Panc1 (cell line): ENCODE results near the gene PLA1A. TPM values are rescaled to one million over a fixed set of nuclear protein-coding genes. Genes with fewer than 3 reads are reported as not detected.

Source experiments
- ATAC-seq: fragments of 200-7000 bp; cut with Tn5 transposase; 2 replicates; pipeline ENCODE4 v1.9.1; 2020; ENCODE audit warnings: mild to moderate bottlenecking, moderate library complexity
- BruUV-seq: library from RNA; stranded (reverse); fragments of 400-500 nt; replicated peaks from 2 replicates; lab custom pipeline; 2021; lab: Mats Ljungman, UMichigan
- CTCF ChIA-PET: fragments of 300-600 bp; sonication (Branson Sonifier 250); formaldehyde crosslinking; loops from one replicate; lab custom pipeline; 2022; ENCODE audit warnings: antibody characterized with exemption; lab: Charles Lee
- POLR2A ChIA-PET: fragments of 300-600 bp; sonication (Branson Sonifier 250); formaldehyde crosslinking; loops from one replicate; lab custom pipeline; 2022; ENCODE audit warnings: antibody characterized with exemption; lab: Charles Lee
- DNase-seq: peaks from one replicate; pipeline ENCODE4 v3.0.0-alpha.2; 2010; ENCODE audit warnings: low read depth, low spot score
- H3K27ac ChIP-seq: 2 replicates; pipeline ENCODE4 v1.5.1; 2011; ENCODE audit warnings: mild to moderate bottlenecking, low read length, inconsistent platforms
- H3K27me3 ChIP-seq: fragments of 200-500 bp; sonication (Bioruptor generic); 2 replicates; pipeline ENCODE4 v1.6.0; 2014; ENCODE audit warnings: low read length, inconsistent platforms; ENCODE audit not compliant: control insufficient read depth, insufficient read depth
- H3K36me3 ChIP-seq: fragments of 200-500 bp; sonication (Bioruptor generic); 2 replicates; pipeline ENCODE4 v1.5.1; 2014; ENCODE audit warnings: inconsistent platforms, mild to moderate bottlenecking, low read length, moderate library complexity; ENCODE audit not compliant: control insufficient read depth, insufficient read depth
- H3K4me1 ChIP-seq: 2 replicates; pipeline ENCODE4 v1.5.1; 2011; ENCODE audit warnings: inconsistent platforms, mild to moderate bottlenecking, low read length, moderate library complexity; ENCODE audit not compliant: control insufficient read depth, insufficient read depth
- H3K4me3 ChIP-seq, 2 experiments: 2 replicates each; pipeline ENCODE4 v1.5.1; 2011 to 2012; ENCODE audit warnings: low read depth in 2 of 2, low read length in 2 of 2, mild to moderate bottlenecking in 2 of 2, inconsistent platforms in 1 of 2, moderate library complexity in 1 of 2
- H3K9me3 ChIP-seq: fragments of 200-500 bp; sonication (Bioruptor generic); 2 replicates; pipeline ENCODE4 v1.5.1; 2014; ENCODE audit warnings: low read depth, mild to moderate bottlenecking, inconsistent platforms, low read length, moderate library complexity; ENCODE audit not compliant: control insufficient read depth, insufficient read depth
- POLR2AphosphoS5 ChIP-seq: IDR thresholded peaks from 2 replicates; pipeline ENCODE4 v1.6.1; 2012; ENCODE audit warnings: mild to moderate bottlenecking, low read depth, low read length, moderate library complexity
- SIN3A ChIP-seq: IDR thresholded peaks from 2 replicates; pipeline ENCODE4 v1.6.1; 2012; ENCODE audit warnings: low read depth, mild to moderate bottlenecking, low read length, moderate library complexity, borderline replicate concordance; ENCODE audit not compliant: insufficient read depth
- TCF7L2 ChIP-seq: IDR thresholded peaks from 2 replicates; pipeline ENCODE4 v1.6.1; 2011; ENCODE audit warnings: mild to moderate bottlenecking, low read depth, low read length, inconsistent platforms
- in situ Hi-C: cut with HindIII; loops from 2 replicates; pipeline ENCODE4 v1.10.0; 2016; ENCODE audit warnings: low sequenced_read_pairs, low pct_unique_long_range_greater_than_20kb
- intact Hi-C: fragments of 100-400 bp; cut with micrococcal nuclease; formaldehyde crosslinking; loops from one replicate; pipeline ENCODE4 v1.10.0; 2022; ENCODE audit not compliant: unreplicated experiment
- total RNA-seq: library from RNA; stranded (reverse); gene quantifications from one replicate; pipeline ENCODE4 v1.2.1, GENCODE V29; 2021; ENCODE audit not compliant: unreplicated experiment
- TF ChIP-seq, protein P1 (sequence below), 2 experiments: IDR thresholded peaks; 2 replicates each; pipeline ENCODE4 v1.6.1; 2011 to 2012; ENCODE audit warnings: low read depth in 2 of 2, control low read depth in 1 of 2, low read length in 1 of 2, mild to moderate bottlenecking in 1 of 2, moderate library complexity in 1 of 2; ENCODE audit not compliant: insufficient read depth in 1 of 2
- TF ChIP-seq, protein P2 (sequence below): fragments of 450-650 bp; IDR thresholded peaks from 2 replicates; pipeline ENCODE4 v1.5.1; 2017; ENCODE audit warnings: mild to moderate bottlenecking

Gene PLA1A
- total RNA-seq, 1 experiment from 2014 or later: not detected

DNA sequence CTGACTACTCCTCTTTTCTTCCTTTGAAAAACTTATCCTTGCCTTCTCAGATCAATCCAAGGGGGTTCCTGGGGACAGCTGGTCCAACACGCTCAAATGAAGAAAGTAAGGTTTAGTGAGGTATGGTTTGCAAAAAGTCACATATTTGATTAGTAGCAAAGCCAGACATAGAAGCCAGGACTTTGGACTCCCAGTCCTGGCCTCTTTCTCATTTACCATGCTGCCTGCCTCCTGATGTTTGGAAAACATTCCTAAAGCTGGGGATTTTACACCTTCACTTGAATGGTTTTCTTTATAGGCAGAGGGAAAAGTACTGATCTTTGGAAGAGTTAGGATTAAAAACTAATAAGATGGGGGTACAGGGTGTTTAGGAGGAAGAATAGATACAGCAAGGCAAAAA is 48.1 kb downstream of the PLA1A start:
- in situ Hi-C loops (no loop called here), intact Hi-C loops (no loop called here)
- ATAC-seq (no peak), DNase-seq (no peak)
- peaks cover 8% of the 10 kb centered on the region; the same call in 1 of the 2 replicates for H3K27me3 ChIP-seq
- TF ChIP-seq SIN3A: no peak
- no peak for TF ChIP-seq POLR2AphosphoS5
- TF ChIP-seq TCF7L2: no peak
- TF ChIP-seq, protein P1, sequence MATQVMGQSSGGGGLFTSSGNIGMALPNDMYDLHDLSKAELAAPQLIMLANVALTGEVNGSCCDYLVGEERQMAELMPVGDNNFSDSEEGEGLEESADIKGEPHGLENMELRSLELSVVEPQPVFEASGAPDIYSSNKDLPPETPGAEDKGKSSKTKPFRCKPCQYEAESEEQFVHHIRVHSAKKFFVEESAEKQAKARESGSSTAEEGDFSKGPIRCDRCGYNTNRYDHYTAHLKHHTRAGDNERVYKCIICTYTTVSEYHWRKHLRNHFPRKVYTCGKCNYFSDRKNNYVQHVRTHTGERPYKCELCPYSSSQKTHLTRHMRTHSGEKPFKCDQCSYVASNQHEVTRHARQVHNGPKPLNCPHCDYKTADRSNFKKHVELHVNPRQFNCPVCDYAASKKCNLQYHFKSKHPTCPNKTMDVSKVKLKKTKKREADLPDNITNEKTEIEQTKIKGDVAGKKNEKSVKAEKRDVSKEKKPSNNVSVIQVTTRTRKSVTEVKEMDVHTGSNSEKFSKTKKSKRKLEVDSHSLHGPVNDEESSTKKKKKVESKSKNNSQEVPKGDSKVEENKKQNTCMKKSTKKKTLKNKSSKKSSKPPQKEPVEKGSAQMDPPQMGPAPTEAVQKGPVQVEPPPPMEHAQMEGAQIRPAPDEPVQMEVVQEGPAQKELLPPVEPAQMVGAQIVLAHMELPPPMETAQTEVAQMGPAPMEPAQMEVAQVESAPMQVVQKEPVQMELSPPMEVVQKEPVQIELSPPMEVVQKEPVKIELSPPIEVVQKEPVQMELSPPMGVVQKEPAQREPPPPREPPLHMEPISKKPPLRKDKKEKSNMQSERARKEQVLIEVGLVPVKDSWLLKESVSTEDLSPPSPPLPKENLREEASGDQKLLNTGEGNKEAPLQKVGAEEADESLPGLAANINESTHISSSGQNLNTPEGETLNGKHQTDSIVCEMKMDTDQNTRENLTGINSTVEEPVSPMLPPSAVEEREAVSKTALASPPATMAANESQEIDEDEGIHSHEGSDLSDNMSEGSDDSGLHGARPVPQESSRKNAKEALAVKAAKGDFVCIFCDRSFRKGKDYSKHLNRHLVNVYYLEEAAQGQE (IDR thresholded peaks at IDR 0.05; ENCODE audit: insufficient read depth in 1 of 2, low read depth in 2 of 2, low read length in 1 of 2): no peak
- TF ChIP-seq, protein P2, sequence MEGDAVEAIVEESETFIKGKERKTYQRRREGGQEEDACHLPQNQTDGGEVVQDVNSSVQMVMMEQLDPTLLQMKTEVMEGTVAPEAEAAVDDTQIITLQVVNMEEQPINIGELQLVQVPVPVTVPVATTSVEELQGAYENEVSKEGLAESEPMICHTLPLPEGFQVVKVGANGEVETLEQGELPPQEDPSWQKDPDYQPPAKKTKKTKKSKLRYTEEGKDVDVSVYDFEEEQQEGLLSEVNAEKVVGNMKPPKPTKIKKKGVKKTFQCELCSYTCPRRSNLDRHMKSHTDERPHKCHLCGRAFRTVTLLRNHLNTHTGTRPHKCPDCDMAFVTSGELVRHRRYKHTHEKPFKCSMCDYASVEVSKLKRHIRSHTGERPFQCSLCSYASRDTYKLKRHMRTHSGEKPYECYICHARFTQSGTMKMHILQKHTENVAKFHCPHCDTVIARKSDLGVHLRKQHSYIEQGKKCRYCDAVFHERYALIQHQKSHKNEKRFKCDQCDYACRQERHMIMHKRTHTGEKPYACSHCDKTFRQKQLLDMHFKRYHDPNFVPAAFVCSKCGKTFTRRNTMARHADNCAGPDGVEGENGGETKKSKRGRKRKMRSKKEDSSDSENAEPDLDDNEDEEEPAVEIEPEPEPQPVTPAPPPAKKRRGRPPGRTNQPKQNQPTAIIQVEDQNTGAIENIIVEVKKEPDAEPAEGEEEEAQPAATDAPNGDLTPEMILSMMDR: no peak
- H3K4me1 ChIP-seq: 0 out of 2 replicates have a peak, but pooled peaks cover 5% of the 10 kb centered on the region
- no TSS peak for BruUV-seq
- no peaks in the 10 kb centered on the region for H3K36me3 ChIP-seq
- POLR2A ChIA-PET: no interaction called here
- H3K4me3 ChIP-seq: no peak overlapping the region
- CTCF ChIA-PET: no interaction called here
- H3K27ac ChIP-seq: no peak overlapping the region
- H3K9me3 ChIP-seq: no peaks in the 10 kb centered on the region

DNA sequence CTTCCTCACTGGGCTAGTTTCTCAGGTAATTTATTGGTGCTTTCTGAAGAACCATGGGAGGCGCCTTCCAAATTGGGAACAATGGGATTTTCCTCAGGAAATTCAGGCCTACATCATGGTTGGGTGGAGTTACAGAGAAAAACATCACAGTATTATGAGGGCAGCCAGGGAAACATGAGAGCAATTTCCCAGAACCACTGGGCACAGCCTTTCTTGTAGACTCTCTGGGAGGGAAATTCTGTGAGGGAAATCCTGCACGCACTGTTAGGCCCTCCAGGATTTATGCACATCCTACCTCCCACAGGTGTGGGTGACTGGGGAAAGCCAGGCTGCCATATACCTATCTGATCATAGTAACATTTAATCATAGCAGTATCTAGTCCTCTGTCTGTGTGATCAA is 49.5 kb downstream of the PLA1A start:
- ChIA-PET CTCF (no interaction called here), POLR2A (no interaction called here)
- no TSS peak for BruUV-seq
- Histone ChIP-seq H3K36me3 (no peaks in the 10 kb centered on the region), H3K9me3 (no peaks in the 10 kb centered on the region), H3K4me3 (no peak overlapping the region), H3K27me3 (peaks cover 8% of the 10 kb centered on the region; the same call in 1 of the 2 replicates), H3K4me1 (0 out of 2 replicates have a peak, but pooled peaks cover 5% of the 10 kb centered on the region), H3K27ac (no peak overlapping the region)
- intact Hi-C loops: no loop called here
- in situ Hi-C loops: no loop called here
- DNase-seq (no peak), ATAC-seq (no peak)
- no peak for TF ChIP-seq SIN3A
- TF ChIP-seq, protein P1 (IDR thresholded peaks at IDR 0.05; ENCODE audit: insufficient read depth in 1 of 2, low read depth in 2 of 2, low read length in 1 of 2): no peak
- no peak for TF ChIP-seq TCF7L2
- TF ChIP-seq, protein P2: no peak
- no peak for TF ChIP-seq POLR2AphosphoS5
